GM21528 (cell line): ENCODE data around the gene GNAT1.

Experiments used
- ATAC-seq: cut with Tn5 transposase; IDR thresholded peaks from one replicate; pipeline ENCODE4 v1.9.1; 2021; ENCODE audit warnings: mild to moderate bottlenecking, moderate library complexity; ENCODE audit not compliant: unreplicated experiment, low FRiP score

GNAT1 gene

GRCh38 chr3:50190936-50191660 lies at the start of gene GNAT1:
Gene GNAT1 (plus strand): TSS chr3:50191610. CDS start chr3:50191726, 116 bp downstream.
- ATAC-seq, result no peak

GRCh38 chr3:50146316-50146901 lies 45.0 kb upstream of the GNAT1 start:
- no peak for ATAC-seq

GRCh38 chr3:50147016-50147415 lies 44.4 kb upstream of the GNAT1 start:
- no peak for ATAC-seq

- no peak for ATAC-seq
Measured at GRCh38 chr3:50147447-50147846, 44.0 kb upstream of the GNAT1 start.

GRCh38 chr3:50147861-50148260 lies 43.5 kb upstream of the GNAT1 start:
- ATAC-seq, result no peak

GRCh38 chr3:50150404-50150750 lies 41.0 kb upstream of the GNAT1 start:
- no peak for ATAC-seq

- ATAC-seq, result no peak
Measured at GRCh38 chr3:50150863-50151686, 40.3 kb upstream of the GNAT1 start.

GRCh38 chr3:50151728-50152127 lies 39.7 kb upstream of the GNAT1 start:
- ATAC-seq, result no peak

- ATAC-seq, result no peak
Measured at GRCh38 chr3:50153782-50154475, 37.5 kb upstream of the GNAT1 start.

- ATAC-seq, result peak; percentile 22
Measured at GRCh38 chr3:50154476-50154839, 37.0 kb upstream of the GNAT1 start.

GRCh38 chr3:50154840-50155490 lies 36.4 kb upstream of the GNAT1 start, which contains the start of gene SEMA3F:
Gene SEMA3F (plus strand): TSS chr3:50155324. CDS start chr3:50159623, 4,299 bp downstream.
- ATAC-seq, result peak; percentile 69

GRCh38 chr3:50155491-50155878 lies 35.9 kb upstream of the GNAT1 start:
- no peak for ATAC-seq

GRCh38 chr3:50155891-50156290 lies 35.5 kb upstream of the GNAT1 start:
- ATAC-seq, result no peak

- no peak for ATAC-seq
Measured at GRCh38 chr3:50156549-50157493, 34.6 kb upstream of the GNAT1 start.

GRCh38 chr3:50157827-50158529 lies 33.4 kb upstream of the GNAT1 start:
- no peak for ATAC-seq

- no peak for ATAC-seq
Measured at GRCh38 chr3:50158530-50159146, 32.8 kb upstream of the GNAT1 start.

- no peak for ATAC-seq
Measured at GRCh38 chr3:50160561-50160983, 30.8 kb upstream of the GNAT1 start.

GRCh38 chr3:50161320-50161719 lies 30.1 kb upstream of the GNAT1 start:
- ATAC-seq, result no peak
